D341Med (cell line): ENCODE data around the gene HOXB6.

Experiments
- DNase-seq: peaks from one replicate; pipeline ENCODE4 v3.0.0; 2012; ENCODE audit warnings: low spot score

Gene HOXB6

DNA sequence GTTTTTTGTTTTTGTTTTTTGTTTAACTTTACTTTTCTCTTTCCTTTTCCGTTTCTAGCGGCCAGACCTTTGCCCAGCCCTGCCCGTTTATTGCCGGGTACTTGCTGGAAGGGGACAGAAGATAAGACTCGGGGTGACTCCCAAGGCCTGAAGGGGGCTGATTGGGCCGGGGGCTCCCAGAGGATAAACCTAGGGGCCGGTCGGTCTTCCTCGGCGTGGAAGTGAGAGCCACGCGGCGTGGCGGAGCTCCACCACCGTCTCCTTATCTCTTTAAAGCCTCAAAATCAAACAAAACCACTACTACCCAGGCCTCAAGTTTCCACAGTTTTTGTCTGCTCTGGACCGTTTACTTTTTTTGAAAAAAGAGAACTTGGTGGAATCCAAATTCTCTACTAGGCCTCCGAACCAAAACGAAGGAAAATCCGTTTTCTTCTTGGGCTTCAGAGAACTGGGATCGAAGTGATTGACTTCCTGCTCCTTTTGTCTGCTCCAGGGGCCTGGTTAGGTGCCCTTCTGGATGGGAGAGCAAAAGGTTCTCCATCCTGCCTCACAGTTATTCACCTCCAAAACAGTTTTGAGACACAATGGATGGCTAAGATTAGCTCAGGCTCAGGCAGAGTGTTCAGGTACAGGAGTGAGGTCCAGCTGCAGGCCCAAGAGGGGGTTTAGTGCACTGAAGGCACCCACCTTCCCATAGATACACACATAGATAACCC is 29.9 kb upstream of the HOXB6 start:
- no peak for DNase-seq

DNA sequence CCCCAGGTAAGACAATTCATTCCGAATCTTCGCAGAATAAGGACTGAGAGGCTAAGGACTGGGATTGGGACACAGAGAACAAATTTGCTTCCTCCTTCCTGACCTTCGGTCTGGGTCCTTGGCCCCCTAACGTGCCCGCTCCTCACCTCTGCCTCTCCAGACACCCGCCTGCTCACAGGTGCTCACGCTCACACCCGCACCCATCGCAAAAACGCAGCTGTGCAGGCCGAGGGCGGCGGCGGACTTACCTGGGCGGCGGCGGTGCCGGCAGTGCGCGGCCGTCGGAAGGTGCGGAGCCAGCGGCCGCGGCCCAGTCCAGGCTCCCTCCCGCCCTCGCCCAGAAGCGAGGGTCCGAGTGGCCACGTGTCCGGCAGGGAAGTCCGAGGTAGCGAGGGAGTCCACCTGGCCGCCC is 28.5 kb upstream of the HOXB6 start:
- DNase-seq = no peak

- no peak for DNase-seq
Measured at GRCh38 chr17:48632579-48633265, 27.9 kb upstream of the HOXB6 start.

- no peak for DNase-seq
Measured at GRCh38 chr17:48631693-48632578, 27.1 kb upstream of the HOXB6 start.

- no peak for DNase-seq
Measured at GRCh38 chr17:48630925-48631692, 26.3 kb upstream of the HOXB6 start.

DNA sequence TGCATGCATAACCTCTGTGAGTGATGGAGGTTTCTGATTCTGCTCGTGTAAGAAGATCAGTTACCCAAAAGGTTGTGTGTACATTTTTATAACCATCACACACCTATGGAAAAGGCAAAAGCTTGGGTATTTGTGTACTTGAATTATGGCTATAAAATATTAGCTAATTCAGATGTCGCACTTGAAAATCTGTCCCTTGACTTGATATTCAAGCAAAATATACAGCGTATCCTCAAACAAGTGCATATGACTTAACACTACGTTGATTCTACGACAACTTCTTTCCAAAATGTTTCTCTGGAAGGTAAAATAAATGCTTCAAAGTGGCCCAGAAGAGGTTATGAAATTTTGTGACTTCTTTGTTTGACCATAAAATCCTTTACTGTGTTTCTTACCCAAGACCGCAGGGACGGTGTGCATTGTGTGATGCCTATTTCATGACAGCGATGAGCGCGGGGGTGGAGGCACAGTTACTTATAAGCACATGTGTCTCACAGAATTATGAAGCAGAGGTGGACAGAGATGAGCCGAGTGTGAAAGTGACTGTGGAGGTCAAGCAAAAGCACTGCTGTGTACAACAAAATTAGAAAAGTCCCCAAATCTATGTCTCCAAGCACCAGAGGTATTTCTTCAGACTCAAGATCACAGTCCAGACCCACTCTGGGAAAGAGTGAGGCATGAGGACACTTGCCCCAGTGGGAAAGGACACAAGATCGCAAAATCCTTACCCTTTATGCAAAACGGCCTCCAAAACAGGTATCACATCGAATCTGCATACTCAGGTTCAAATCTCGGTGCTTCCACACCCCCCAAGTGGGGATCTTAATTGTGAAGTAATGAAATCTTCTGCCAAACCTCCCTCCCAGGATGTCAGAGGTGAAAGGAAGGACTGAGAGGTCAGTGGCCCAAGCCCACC is 25.5 kb upstream of the HOXB6 start:
- DNase-seq = no peak

- no peak for DNase-seq
Measured at GRCh38 chr17:48629411-48629759, 24.6 kb upstream of the HOXB6 start.

GRCh38 chr17:48628649-48629410 is 24.0 kb upstream of the HOXB6 start:
- DNase-seq = no peak

- DNase-seq = no peak
Measured at GRCh38 chr17:48627623-48628521, 23.1 kb upstream of the HOXB6 start.

GRCh38 chr17:48627118-48627597 is 22.4 kb upstream of the HOXB6 start:
- DNase-seq = no peak

DNA sequence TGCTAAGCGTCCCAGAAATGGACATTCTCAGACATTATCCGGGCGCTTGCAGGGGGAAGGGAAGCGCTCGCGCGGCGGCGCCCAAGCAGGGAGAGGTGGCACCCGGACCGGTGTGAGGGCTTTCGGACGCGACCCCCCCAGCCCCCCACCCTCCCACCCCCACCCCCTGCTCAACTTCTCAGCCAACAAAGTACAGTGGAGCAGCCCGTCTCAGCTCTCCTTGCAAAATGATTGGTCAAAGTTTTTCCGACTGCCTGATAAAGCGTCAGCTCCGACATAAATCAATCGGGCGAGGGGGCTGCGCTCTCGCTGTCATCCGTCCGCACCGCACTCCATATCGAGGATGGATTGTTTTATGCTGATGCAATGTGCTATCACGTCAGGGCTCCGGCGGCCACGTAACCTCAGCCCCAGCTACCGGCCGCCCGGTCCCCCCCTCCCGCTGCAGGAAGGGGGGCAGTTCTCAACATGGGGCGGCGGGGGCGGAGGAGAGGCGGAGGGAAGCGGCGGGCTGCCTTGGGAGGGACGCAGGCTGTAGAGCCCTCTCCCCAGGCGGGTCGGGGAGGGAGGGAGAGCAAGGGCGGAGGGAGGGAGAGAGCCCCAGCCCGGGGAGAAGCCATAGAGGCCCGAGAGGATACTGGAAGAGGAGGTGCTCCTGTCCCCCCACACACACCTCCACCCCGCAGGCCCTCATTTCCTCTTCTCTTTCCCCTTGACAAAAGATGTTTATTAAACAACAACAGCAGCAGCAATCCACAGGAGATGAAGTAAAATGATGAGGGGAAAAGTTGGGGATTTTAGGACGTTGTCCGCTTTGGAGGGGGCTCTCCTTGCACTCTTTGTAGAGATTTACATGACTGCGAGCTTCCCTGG is 21.7 kb upstream of the HOXB6 start, which contains the start of gene HOXB9:
TSS of gene HOXB9 (minus strand) at position 114 of the 873 bp plus-strand sequence. CDS start at position 25, 89 bp downstream.
- DNase-seq = no peak

DNA sequence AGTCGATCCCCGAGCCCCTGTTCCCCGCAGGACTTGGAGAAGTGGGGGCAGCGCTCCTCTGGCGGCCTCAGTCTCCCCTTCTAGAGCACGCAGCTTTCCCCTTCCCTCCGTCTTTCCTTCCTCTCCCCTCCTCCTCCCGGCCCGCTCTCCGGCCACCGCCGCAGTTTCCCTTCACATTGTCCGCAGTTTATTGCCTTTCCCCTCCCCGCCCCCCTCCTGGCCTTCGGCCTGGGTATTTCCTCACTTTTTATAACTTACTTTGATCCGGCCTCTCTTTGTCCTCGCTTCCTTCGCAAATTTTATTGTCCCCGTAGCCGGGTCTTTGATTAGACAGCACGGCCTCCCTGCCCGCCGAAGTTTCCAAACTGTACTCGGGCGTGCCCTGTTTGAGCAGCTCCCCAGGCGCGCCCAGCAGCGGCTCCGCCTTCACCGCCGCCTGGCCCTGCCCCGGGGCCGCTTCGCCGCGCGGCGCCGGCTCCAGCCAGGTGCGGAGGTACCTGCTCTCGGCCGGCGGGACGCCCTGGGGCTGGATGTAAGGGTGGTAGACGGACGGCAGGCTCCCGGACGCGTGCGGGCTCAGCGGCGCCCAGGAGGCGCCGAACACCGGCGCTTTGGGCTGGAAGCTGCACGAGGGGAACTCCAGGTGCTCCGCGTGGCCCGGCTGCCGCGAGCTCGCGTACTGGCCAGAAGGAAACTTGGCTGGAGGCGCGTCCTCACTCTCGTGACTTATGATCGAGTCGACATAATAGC is 20.9 kb upstream of the HOXB6 start:
- peak; percentile 70 for DNase-seq

DNA sequence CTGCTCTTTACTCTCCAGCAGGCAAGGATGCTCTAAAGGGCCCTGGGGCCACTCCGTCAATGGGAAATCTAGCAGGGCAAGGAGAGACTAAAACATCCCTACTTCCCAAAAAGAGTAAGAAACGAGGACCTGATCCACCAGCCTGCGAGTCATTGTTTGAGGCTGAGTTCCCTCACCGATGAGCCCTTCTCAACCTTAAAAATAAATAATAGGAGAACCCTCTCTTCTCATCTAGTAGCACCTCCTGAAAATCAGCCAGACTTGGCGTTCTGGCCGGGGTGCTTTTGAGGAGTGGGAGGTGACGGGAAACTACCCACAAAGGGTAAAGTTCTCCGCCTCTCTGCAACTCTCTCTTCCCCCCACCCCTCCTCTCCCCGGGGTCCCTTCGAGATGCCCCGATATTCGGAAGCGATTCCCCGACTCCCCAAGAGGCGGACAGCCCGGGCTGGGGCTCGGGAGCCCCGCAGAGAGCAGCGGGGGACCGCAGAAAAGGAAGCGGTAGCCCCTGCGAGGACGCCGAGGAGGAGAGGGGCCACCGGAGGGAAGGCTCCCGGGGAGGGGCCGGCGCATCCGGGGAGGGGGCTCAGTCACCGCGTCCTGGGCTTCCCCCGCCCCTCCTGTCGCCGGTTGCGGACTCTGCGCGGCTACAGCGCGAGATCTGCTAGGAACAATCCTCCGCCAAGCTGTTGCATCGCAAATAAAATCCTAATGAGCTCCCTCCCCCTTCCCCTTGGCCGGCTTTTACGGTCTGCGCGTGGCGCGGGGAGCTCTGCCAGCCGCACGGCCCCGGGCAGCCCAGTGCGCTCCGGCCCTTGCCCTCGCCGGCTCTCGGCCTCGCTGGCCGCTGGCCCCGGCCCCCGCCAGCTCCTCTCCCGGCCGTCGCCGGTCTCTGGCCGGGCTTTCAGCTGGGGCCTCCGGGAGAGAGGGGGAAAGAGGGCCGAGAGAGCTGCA is 20.0 kb upstream of the HOXB6 start:
- peak; percentile 71 for DNase-seq

- no peak for DNase-seq
Measured at GRCh38 chr17:48624118-48624517, 19.3 kb upstream of the HOXB6 start.

DNA sequence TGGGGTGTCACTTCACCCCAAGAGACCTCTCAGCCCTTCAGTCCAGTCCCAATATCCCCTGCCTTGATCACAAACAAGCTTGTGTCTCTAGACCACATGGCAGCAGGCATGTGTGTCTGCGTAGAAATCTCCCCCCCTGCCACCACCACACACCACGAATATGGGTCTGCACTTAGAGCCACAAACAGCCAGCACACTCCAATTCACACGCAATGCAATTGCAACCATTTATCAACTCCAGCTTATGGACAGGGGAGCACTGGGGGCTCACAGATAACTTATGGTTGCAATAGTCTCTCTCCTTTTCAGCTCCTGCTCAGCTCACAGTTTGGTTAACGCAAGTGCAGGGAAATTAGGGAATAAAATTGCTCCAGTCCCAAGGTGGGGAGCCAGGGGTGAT is 18.8 kb upstream of the HOXB6 start:
- DNase-seq = no peak

GRCh38 chr17:48622857-48623256 is 18.1 kb upstream of the HOXB6 start:
- no peak for DNase-seq
